Right lobe of liver (tissue), 4 donors: Measurements from ENCODE around the gene CYP4A22.

Source experiments
- POLR2A ChIP-seq: fragments of 450-650 bp; IDR thresholded peaks from one replicate; pipeline ENCODE4 v1.6.1; 2017; ENCODE audit warnings: antibody characterized with exemption, mild to moderate bottlenecking
- TF ChIP-seq, protein P1 (sequence below), 4 donors: fragments of 200-600 bp in 3 of 4; fragments of 450-650 bp in 1 of 4; IDR thresholded peaks; one replicate each; pipeline versions ENCODE4 v1.5.1 to v1.8.0; 2016 to 2022; ENCODE audit warnings: antibody characterized with exemption in 4 of 4, mild to moderate bottlenecking in 2 of 4
- donor health status: DM: no; HTN: no; CAD: no.
- donor health status: DM: no; HTN: no; CAD: no.
- donor health status: DM: no; HTN: yes; CAD: no.

DNA sequence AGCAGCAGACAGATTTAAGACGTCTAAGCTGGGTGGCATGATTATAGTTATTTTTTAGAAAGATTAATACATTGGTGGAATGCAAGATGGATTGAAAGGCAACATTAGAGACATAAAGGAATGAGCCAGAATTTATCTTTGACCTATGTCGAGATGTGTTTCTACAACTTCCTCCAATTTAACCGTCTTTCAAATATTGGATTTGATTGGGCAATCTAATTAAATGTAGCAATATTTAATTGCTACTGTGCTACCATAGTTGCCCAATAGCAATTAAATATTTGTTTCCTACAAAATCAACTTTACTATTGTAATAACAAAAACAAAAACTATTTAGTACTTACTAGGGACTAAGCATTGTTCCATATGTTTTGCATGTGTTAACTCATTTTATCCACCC lies 30.4 kb upstream of the CYP4A22 start:
- TF ChIP-seq, protein P1, sequence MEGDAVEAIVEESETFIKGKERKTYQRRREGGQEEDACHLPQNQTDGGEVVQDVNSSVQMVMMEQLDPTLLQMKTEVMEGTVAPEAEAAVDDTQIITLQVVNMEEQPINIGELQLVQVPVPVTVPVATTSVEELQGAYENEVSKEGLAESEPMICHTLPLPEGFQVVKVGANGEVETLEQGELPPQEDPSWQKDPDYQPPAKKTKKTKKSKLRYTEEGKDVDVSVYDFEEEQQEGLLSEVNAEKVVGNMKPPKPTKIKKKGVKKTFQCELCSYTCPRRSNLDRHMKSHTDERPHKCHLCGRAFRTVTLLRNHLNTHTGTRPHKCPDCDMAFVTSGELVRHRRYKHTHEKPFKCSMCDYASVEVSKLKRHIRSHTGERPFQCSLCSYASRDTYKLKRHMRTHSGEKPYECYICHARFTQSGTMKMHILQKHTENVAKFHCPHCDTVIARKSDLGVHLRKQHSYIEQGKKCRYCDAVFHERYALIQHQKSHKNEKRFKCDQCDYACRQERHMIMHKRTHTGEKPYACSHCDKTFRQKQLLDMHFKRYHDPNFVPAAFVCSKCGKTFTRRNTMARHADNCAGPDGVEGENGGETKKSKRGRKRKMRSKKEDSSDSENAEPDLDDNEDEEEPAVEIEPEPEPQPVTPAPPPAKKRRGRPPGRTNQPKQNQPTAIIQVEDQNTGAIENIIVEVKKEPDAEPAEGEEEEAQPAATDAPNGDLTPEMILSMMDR (IDR thresholded peaks at IDR 0.05): no peak
- no peak for TF ChIP-seq POLR2A
